HG02973 (cell line): ENCODE data around the gene MYO3B.

Experiments used
- ATAC-seq: cut with Tn5 transposase; IDR thresholded peaks from one replicate; pipeline ENCODE4 v1.9.1; 2021; ENCODE audit warnings: moderate library complexity; ENCODE audit not compliant: unreplicated experiment

The MYO3B gene

GRCh38 chr2:170159060-170159459 is 18.9 kb upstream of the MYO3B start:
- ATAC-seq, result no peak

GRCh38 chr2:170161516-170162270 is 16.3 kb upstream of the MYO3B start:
- no peak for ATAC-seq

- ATAC-seq, result no peak
Observed at GRCh38 chr2:170162271-170162632, 15.7 kb upstream of the MYO3B start.

GRCh38 chr2:170163411-170164065 is 14.4 kb upstream of the MYO3B start:
- no peak for ATAC-seq

- peak; percentile 58 for ATAC-seq
Observed at GRCh38 chr2:170165129-170165528, 12.8 kb upstream of the MYO3B start.

- no peak for ATAC-seq
Observed at GRCh38 chr2:170166735-170167134, 11.2 kb upstream of the MYO3B start.

- no peak for ATAC-seq
Observed at GRCh38 chr2:170170281-170171040, 7.5 kb upstream of the MYO3B start.

GRCh38 chr2:170176212-170176611 is 1.7 kb upstream of the MYO3B start:
- ATAC-seq, result no peak

GRCh38 chr2:170180031-170180566 is 2.2 kb downstream of the MYO3B start:
- peak; percentile 60 for ATAC-seq

GRCh38 chr2:170181602-170182001 is 3.7 kb downstream of the MYO3B start:
- no peak for ATAC-seq

- no peak for ATAC-seq
Observed at GRCh38 chr2:170185319-170185718, 7.4 kb downstream of the MYO3B start.

- no peak for ATAC-seq
Observed at GRCh38 chr2:170189757-170190156, 11.8 kb downstream of the MYO3B start.

GRCh38 chr2:170190172-170190571 is 12.2 kb downstream of the MYO3B start:
- ATAC-seq, result no peak

- ATAC-seq, result no peak
Observed at GRCh38 chr2:170191166-170191866, 13.4 kb downstream of the MYO3B start.

- no peak for ATAC-seq
Observed at GRCh38 chr2:170196963-170197362, 19.0 kb downstream of the MYO3B start.

GRCh38 chr2:170201275-170201674 is 23.3 kb downstream of the MYO3B start:
- ATAC-seq, result no peak

GRCh38 chr2:170201734-170202393 is 23.9 kb downstream of the MYO3B start:
- no peak for ATAC-seq

- no peak for ATAC-seq
Observed at GRCh38 chr2:170202437-170202836, 24.5 kb downstream of the MYO3B start.

- ATAC-seq, result no peak
Observed at GRCh38 chr2:170204298-170204951, 26.5 kb downstream of the MYO3B start.

GRCh38 chr2:170206246-170206645 is 28.3 kb downstream of the MYO3B start:
- ATAC-seq, result no peak
